HL-60/S4 treated with phorbol 12-myristate 13-acetate at 8.2 ng/mL for 4 days and 3 days (cell line): ENCODE results near the gene DYNC1LI1.

Experiments
- in situ Hi-C: fragments of 300-500 bp; cut with MboI; formaldehyde crosslinking; loops from 2 replicates; pipeline ENCODE4 v1.15.0; 2022; ENCODE audit warnings: low sequenced_read_pairs

The DYNC1LI1 gene

GRCh38 chr3:32495085-32495484 lies 75.6 kb downstream of the DYNC1LI1 start:
- in situ Hi-C loops, result no loop called here

- in situ Hi-C loops, result no loop called here
Measured at GRCh38 chr3:32493437-32494414, 76.9 kb downstream of the DYNC1LI1 start.

GRCh38 chr3:32492684-32493436 lies 77.8 kb downstream of the DYNC1LI1 start:
- in situ Hi-C loops, result no loop called here

GRCh38 chr3:32488474-32489008 lies 82.1 kb downstream of the DYNC1LI1 start:
- in situ Hi-C loops, result no loop called here

- in situ Hi-C loops, result no loop called here
Measured at GRCh38 chr3:32487781-32488473, 82.7 kb downstream of the DYNC1LI1 start.

GRCh38 chr3:32484436-32484835 lies 86.2 kb downstream of the DYNC1LI1 start:
- in situ Hi-C loops, result no loop called here

- in situ Hi-C loops, result no loop called here
Measured at GRCh38 chr3:32483772-32484171, 86.9 kb downstream of the DYNC1LI1 start.

- in situ Hi-C loops, result no loop called here
Measured at GRCh38 chr3:32482693-32483092, 88.0 kb downstream of the DYNC1LI1 start.

GRCh38 chr3:32481791-32482631 lies 88.6 kb downstream of the DYNC1LI1 start:
- in situ Hi-C loops, result no loop called here

GRCh38 chr3:32480604-32481003 lies 90.1 kb downstream of the DYNC1LI1 start:
- in situ Hi-C loops, result no loop called here
